ENCODE measurements around the gene TMEM74B.

TMEM74B gene

GRCh38 chr20:1171461-1172093 is 13.2 kb downstream of the TMEM74B start:
- Histone ChIP-seq H4K8ac (ENCODE audit: low read depth, low read length) (no peak overlapping the region), H3K27me3 (ENCODE audit: insufficient read depth, low read length) (no peaks in the 10 kb centered on the region), H2BK5ac (ENCODE audit: low read depth, low read length, poor library complexity) (no peak overlapping the region), H3K9me3 (ENCODE audit: insufficient read depth, low read depth, low read length) (no peaks in the 10 kb centered on the region), H3K4ac (ENCODE audit: low read depth, low read length) (no peak overlapping the region), H3K4me3 (ENCODE audit: low read depth, low read length) (no peak overlapping the region), H3K4me2 (ENCODE audit: low read length) (no peak overlapping the region), H3K4me1 (ENCODE audit: control insufficient read depth in 1 of 2, insufficient read depth in 2 of 2, low read length in 2 of 2) (no peaks in the 10 kb centered on the region), H2AK5ac (ENCODE audit: low read length) (no peak overlapping the region), H4K91ac (ENCODE audit: low read depth, low read length) (no peak overlapping the region), H3K23ac (ENCODE audit: low read length) (no peak overlapping the region), H3K36me3 (ENCODE audit: control insufficient read depth in 1 of 2, insufficient read depth in 2 of 2, low read length in 2 of 2) (peaks cover 14 to 26% of the 10 kb centered on the region in 2 experiments), H3K79me1 (ENCODE audit: low read length) (no peaks in the 10 kb centered on the region), H2BK120ac (ENCODE audit: insufficient read depth, low read length, poor library complexity) (no peak overlapping the region), H4K12ac (ENCODE audit: low read depth, low read length) (no peak overlapping the region), H3K14ac (ENCODE audit: low read length) (no peak overlapping the region), H3K18ac (ENCODE audit: low read length) (no peak overlapping the region), H3K27ac (ENCODE audit: low read depth, low read length) (no peak overlapping the region), H2BK12ac (ENCODE audit: low read length) (no peak overlapping the region), H2AFZ (ENCODE audit: insufficient read depth, low read length, poor library complexity) (no peak overlapping the region), H3K79me2 (ENCODE audit: control insufficient read depth, insufficient read depth, low read length, poor library complexity) (no peaks in the 10 kb centered on the region), H3K9ac (ENCODE audit: low read length) (no peak overlapping the region)
- DNase-seq = peak; percentile 24 to 60
- WGBS (ENCODE audit: extremely low coverage, insufficient coverage, insufficient read length) = no CpG with 5 or more reads among the region's 4 CpGs

DNA sequence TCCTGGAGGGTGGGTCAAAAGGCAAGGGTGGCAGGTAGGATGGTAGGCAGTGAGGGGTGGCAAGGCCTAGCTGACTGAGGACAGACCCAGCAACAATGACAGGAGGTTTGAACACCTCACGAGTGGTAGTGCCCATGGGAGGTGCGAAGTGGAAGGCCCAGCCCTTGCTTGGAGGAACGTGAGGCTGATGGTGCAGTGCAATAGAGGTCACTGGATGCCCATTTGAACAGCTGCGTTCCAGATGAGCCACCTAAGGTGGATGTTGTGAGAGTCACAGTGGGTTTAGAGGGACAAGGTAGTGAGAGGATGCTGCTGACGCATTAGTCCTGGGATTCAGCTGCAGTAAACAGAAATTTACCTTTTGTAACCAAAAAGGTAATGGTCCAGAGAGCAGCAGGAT is 15.6 kb downstream of the TMEM74B start:
- Histone ChIP-seq H3K79me1 (ENCODE audit: low read length) (no peaks in the 10 kb centered on the region), H3K14ac (ENCODE audit: low read length) (no peak overlapping the region), H3K4me3 (ENCODE audit: low read depth, low read length) (no peak overlapping the region), H3K23ac (ENCODE audit: low read length) (no peak overlapping the region), H2BK120ac (ENCODE audit: insufficient read depth, low read length, poor library complexity) (no peak overlapping the region), H4K8ac (ENCODE audit: low read depth, low read length) (no peak overlapping the region), H4K91ac (ENCODE audit: low read depth, low read length) (no peak overlapping the region), H3K9me3 (ENCODE audit: insufficient read depth, low read depth, low read length) (no peaks in the 10 kb centered on the region), H3K79me2 (ENCODE audit: control insufficient read depth, insufficient read depth, low read length, poor library complexity) (no peaks in the 10 kb centered on the region), H3K4me2 (ENCODE audit: low read length) (no peak overlapping the region), H2AK5ac (ENCODE audit: low read length) (no peak overlapping the region), H3K4ac (ENCODE audit: low read depth, low read length) (no peak overlapping the region), H3K36me3 (ENCODE audit: control insufficient read depth in 1 of 2, insufficient read depth in 2 of 2, low read length in 2 of 2) (peaks cover 26 to 45% of the 10 kb centered on the region in 2 experiments), H2AFZ (ENCODE audit: insufficient read depth, low read length, poor library complexity) (no peak overlapping the region), H2BK5ac (ENCODE audit: low read depth, low read length, poor library complexity) (no peak overlapping the region), H3K4me1 (ENCODE audit: control insufficient read depth in 1 of 2, insufficient read depth in 2 of 2, low read length in 2 of 2) (no peaks in the 10 kb centered on the region), H3K27ac (ENCODE audit: low read depth, low read length) (no peak overlapping the region), H4K12ac (ENCODE audit: low read depth, low read length) (no peak overlapping the region), H3K18ac (ENCODE audit: low read length) (no peak overlapping the region), H3K9ac (ENCODE audit: low read length) (no peak overlapping the region), H2BK12ac (ENCODE audit: low read length) (no peak overlapping the region), H3K27me3 (ENCODE audit: insufficient read depth, low read length) (no peaks in the 10 kb centered on the region)
- WGBS (ENCODE audit: extremely low coverage, insufficient coverage, insufficient read length) = no CpG with 5 or more reads among the region's 5 CpGs
- DNase-seq = no peak

DNA sequence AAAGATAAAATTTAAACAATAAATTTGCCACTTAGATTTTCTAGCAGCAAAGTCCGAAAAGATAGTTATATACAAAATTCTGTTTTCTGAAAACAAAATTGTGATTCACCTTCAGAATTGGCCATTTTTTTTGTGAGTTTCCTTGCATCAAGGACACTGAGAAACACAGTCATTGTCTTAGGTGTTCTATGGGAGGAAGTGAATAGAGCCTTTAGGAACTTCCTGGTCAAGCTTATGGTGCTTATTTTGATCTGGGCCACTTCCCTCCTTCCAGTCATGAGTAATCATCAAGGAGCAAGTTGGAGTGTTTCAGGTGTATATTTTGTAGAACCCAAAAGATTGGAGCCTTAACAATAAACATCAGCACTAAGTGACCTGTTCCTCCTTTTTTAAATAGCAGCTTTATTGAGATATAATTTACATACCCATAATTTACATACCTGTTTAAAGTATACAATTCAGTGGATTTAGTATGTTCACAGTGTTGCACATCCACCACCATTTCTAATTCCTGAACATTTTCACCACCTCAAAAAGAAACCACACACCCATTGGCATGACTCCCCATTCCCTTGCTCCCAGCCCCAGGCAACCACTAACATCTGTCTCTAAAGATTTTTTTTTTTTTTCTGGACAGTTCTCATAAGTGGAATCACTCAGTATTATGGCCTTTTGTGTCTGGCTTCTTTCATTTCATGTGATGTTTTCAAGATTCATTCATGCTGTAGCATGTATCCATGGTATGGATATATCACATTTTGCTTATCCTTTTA is 17.6 kb downstream of the TMEM74B start:
- H3K4me2 ChIP-seq (ENCODE audit: low read length) = no peak overlapping the region
- no peaks in the 10 kb centered on the region for H3K79me2 ChIP-seq (ENCODE audit: control insufficient read depth, insufficient read depth, low read length, poor library complexity)
- H3K4me3 ChIP-seq (ENCODE audit: low read depth, low read length) = no peak overlapping the region
- H3K18ac ChIP-seq (ENCODE audit: low read length) = no peak overlapping the region
- H4K91ac ChIP-seq (ENCODE audit: low read depth, low read length) = no peak overlapping the region
- peaks cover 36 to 59% of the 10 kb centered on the region in 2 experiments for H3K36me3 ChIP-seq (ENCODE audit: control insufficient read depth in 1 of 2, insufficient read depth in 2 of 2, low read length in 2 of 2)
- H4K8ac ChIP-seq (ENCODE audit: low read depth, low read length) = no peak overlapping the region
- no peak overlapping the region for H3K9ac ChIP-seq (ENCODE audit: low read length)
- H3K79me1 ChIP-seq (ENCODE audit: low read length) = no peaks in the 10 kb centered on the region
- no peaks in the 10 kb centered on the region for H3K4me1 ChIP-seq (ENCODE audit: control insufficient read depth in 1 of 2, insufficient read depth in 2 of 2, low read length in 2 of 2)
- DNase-seq = no peak
- no peaks in the 10 kb centered on the region for H3K27me3 ChIP-seq (ENCODE audit: insufficient read depth, low read length)
- no peak overlapping the region for H3K4ac ChIP-seq (ENCODE audit: low read depth, low read length)
- no peaks in the 10 kb centered on the region for H3K9me3 ChIP-seq (ENCODE audit: insufficient read depth, low read depth, low read length)
- no CpG with 5 or more reads among the region's 1 CpG for WGBS (ENCODE audit: extremely low coverage, insufficient coverage, insufficient read length)
- no peak overlapping the region for H3K27ac ChIP-seq (ENCODE audit: low read depth, low read length)
- H3K14ac ChIP-seq (ENCODE audit: low read length) = no peak overlapping the region
- H2BK5ac ChIP-seq (ENCODE audit: low read depth, low read length, poor library complexity) = no peak overlapping the region
- no peak overlapping the region for H4K12ac ChIP-seq (ENCODE audit: low read depth, low read length)
- H2BK12ac ChIP-seq (ENCODE audit: low read length) = no peak overlapping the region
- H2BK120ac ChIP-seq (ENCODE audit: insufficient read depth, low read length, poor library complexity) = no peak overlapping the region
- H3K23ac ChIP-seq (ENCODE audit: low read length) = no peak overlapping the region
- H2AFZ ChIP-seq (ENCODE audit: insufficient read depth, low read length, poor library complexity) = no peak overlapping the region
- H2AK5ac ChIP-seq (ENCODE audit: low read length) = no peak overlapping the region

DNA sequence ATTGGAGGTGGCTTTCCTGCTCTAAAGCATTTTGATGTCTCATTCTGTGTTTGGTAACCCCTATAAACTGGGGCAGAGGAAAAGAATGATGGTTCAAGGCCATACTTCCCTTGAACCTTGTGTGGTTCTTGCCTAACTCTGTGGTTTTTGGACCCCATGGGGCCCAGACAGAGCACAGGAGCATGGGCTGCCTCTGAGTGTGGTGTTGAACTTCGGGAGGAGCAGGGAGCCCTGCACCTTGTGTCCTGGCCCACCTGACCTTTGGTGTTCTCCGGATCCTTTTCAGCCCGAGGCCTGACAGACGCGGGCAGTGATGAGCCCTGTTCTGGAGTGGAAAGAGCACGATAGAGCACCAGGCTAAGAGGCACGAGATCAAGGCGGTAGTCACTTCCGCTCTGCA is 18.8 kb downstream of the TMEM74B start:
- Histone ChIP-seq H3K79me2 (ENCODE audit: control insufficient read depth, insufficient read depth, low read length, poor library complexity) (no peaks in the 10 kb centered on the region), H3K9me3 (ENCODE audit: insufficient read depth, low read depth, low read length) (no peaks in the 10 kb centered on the region), H2AK5ac (ENCODE audit: low read length) (no peak overlapping the region), H2BK5ac (ENCODE audit: low read depth, low read length, poor library complexity) (no peak overlapping the region), H3K23ac (ENCODE audit: low read length) (no peak overlapping the region), H3K27me3 (ENCODE audit: insufficient read depth, low read length) (no peaks in the 10 kb centered on the region), H3K18ac (ENCODE audit: low read length) (no peak overlapping the region), H2BK120ac (ENCODE audit: insufficient read depth, low read length, poor library complexity) (no peak overlapping the region), H3K9ac (ENCODE audit: low read length) (no peak overlapping the region), H3K4ac (ENCODE audit: low read depth, low read length) (no peak overlapping the region), H3K4me2 (ENCODE audit: low read length) (no peak overlapping the region), H3K27ac (ENCODE audit: low read depth, low read length) (no peak overlapping the region), H4K8ac (ENCODE audit: low read depth, low read length) (no peak overlapping the region), H3K4me3 (ENCODE audit: low read depth, low read length) (peak overlapping the region; percentile 13), H3K4me1 (ENCODE audit: control insufficient read depth in 1 of 2, insufficient read depth in 2 of 2, low read length in 2 of 2) (no peaks in the 10 kb centered on the region), H3K36me3 (ENCODE audit: control insufficient read depth in 1 of 2, insufficient read depth in 2 of 2, low read length in 2 of 2) (peaks cover 38 to 63% of the 10 kb centered on the region in 2 experiments), H3K79me1 (ENCODE audit: low read length) (no peaks in the 10 kb centered on the region), H2BK12ac (ENCODE audit: low read length) (no peak overlapping the region), H2AFZ (ENCODE audit: insufficient read depth, low read length, poor library complexity) (no peak overlapping the region), H4K91ac (ENCODE audit: low read depth, low read length) (no peak overlapping the region), H4K12ac (ENCODE audit: low read depth, low read length) (no peak overlapping the region), H3K14ac (ENCODE audit: low read length) (no peak overlapping the region)
- no peak for DNase-seq
- WGBS (ENCODE audit: extremely low coverage, insufficient coverage, insufficient read length) = no CpG with 5 or more reads among the region's 9 CpGs

Measured in trophoblast cell (in vitro differentiated cells and primary cell).